Loucy (cell line): Measurements from ENCODE around the gene CCDC187.

Experiments used
- H2AFZ ChIP-seq: fragments of 200-600 bp; sonication (generic); 2 replicates; pipeline ENCODE4 v1.6.0; 2016; ENCODE audit warnings: antibody characterized with exemption, mild to moderate bottlenecking, low read length, moderate library complexity
- H3F3A ChIP-seq: fragments of 200-600 bp; 2 replicates; pipeline ENCODE4 v1.6.0; 2016; ENCODE audit warnings: antibody characterized with exemption, low read depth, mild to moderate bottlenecking
- H3K27me3 ChIP-seq: fragments of 200-600 bp; sonication (generic); 2 replicates; pipeline ENCODE4 v1.6.1; 2014; ENCODE audit warnings: low read length, mild to moderate bottlenecking; ENCODE audit not compliant: insufficient read depth, poor library complexity, severe bottlenecking
- H3K36me3 ChIP-seq: fragments of 200-600 bp; sonication (generic); 2 replicates; pipeline ENCODE4 v1.6.1; 2016; ENCODE audit warnings: low read length; ENCODE audit not compliant: insufficient read depth
- H3K4me1 ChIP-seq: fragments of 200-600 bp; sonication (generic); 2 replicates; pipeline ENCODE4 v1.5.1; 2014; ENCODE audit warnings: low read length, mild to moderate bottlenecking; ENCODE audit not compliant: insufficient read depth, poor library complexity, severe bottlenecking
- H3K4me2 ChIP-seq: fragments of 200-600 bp; sonication (generic); 2 replicates; pipeline ENCODE4 v1.6.0; 2014; ENCODE audit warnings: antibody characterized with exemption, low read length, low read depth, mild to moderate bottlenecking; ENCODE audit not compliant: poor library complexity, severe bottlenecking
- H3K4me3 ChIP-seq: fragments of 200-600 bp; sonication (generic); 2 replicates; pipeline ENCODE4 v1.5.1; 2014; ENCODE audit warnings: low read length, mild to moderate bottlenecking, mixed read lengths; ENCODE audit not compliant: poor library complexity, severe bottlenecking
- H3K79me2 ChIP-seq: fragments of 200-600 bp; sonication (generic); 2 replicates; pipeline ENCODE4 v1.6.1; 2014; ENCODE audit warnings: low read length; ENCODE audit not compliant: insufficient read depth
- H3K9ac ChIP-seq: fragments of 200-600 bp; sonication (generic); 2 replicates; pipeline ENCODE4 v1.6.0; 2014; ENCODE audit warnings: mild to moderate bottlenecking, low read depth, low read length, moderate library complexity; ENCODE audit not compliant: poor library complexity, severe bottlenecking
- H3K9me2 ChIP-seq: fragments of 200-600 bp; sonication (generic); replicated peaks from 2 replicates; pipeline ENCODE4 v1.6.1; 2016; ENCODE audit warnings: low read depth, low read length, mixed read lengths
- H3K9me3 ChIP-seq: fragments of 200-600 bp; sonication (generic); 2 replicates; pipeline ENCODE4 v1.6.1; 2014; ENCODE audit warnings: mild to moderate bottlenecking, antibody characterized with exemption, low read length, low read depth; ENCODE audit not compliant: insufficient read depth
- H4K20me1 ChIP-seq: fragments of 200-600 bp; sonication (generic); 2 replicates; pipeline ENCODE4 v1.6.0; 2014; ENCODE audit warnings: antibody characterized with exemption, low read length, mild to moderate bottlenecking; ENCODE audit not compliant: insufficient read depth, poor library complexity, severe bottlenecking
- EZH2phosphoT487 ChIP-seq: fragments of 200-600 bp; IDR thresholded peaks from 2 replicates; pipeline ENCODE4 v1.6.1; 2018; ENCODE audit warnings: antibody characterized with exemption, mild to moderate bottlenecking, moderate library complexity, borderline replicate concordance
- TF ChIP-seq, protein P1 (sequence below): fragments of 200-600 bp; sonication (generic); conservative IDR thresholded peaks from 2 replicates; pipeline ENCODE4 v1.5.1; 2014; ENCODE audit warnings: mild to moderate bottlenecking, antibody characterized with exemption, low read length

CCDC187 gene

DNA sequence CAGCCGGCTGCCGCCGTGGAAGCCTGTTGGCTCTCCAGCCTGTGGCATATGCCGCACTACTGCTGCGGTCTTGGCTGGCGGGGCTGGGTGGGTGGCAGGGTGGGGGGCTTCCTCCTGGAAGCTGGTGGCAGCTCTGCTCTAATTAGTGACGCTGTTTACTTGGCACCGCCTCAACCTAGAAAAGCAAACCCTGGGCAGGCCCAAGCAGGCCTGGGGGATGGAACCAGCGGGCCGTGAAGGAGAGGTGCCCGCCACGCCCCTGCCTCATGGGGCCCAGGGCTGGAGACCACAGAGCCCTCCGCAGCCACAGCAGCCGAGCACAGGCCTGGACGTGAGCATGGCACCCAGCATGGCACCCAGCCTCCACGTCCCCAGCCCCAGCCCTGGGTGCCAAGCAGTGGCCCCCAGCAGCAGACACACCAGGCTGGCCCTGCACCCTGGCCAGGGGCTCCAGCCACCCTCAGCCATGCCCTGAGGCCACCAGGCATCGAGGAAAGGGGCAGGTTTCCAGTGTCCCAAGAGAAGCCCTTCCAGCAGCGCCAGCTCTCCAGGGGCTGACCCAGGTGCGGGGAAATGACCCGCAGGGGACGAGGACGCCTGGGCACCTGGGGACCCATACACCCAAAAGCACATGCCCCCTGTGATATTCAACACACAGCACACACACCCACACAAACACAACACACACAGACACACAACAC lies 5.4 kb upstream of the CCDC187 start:
- Histone ChIP-seq H3K27me3 (no peaks in the 10 kb centered on the region), H3K9me3 (no peaks in the 10 kb centered on the region), H3K36me3 (no peaks in the 10 kb centered on the region), H3F3A (no peaks in the 10 kb centered on the region), H3K4me2 (no peak overlapping the region), H3K9me2 (no peaks in the 10 kb centered on the region), H3K4me1 (peaks cover 14% of the 10 kb centered on the region), H4K20me1 (no peaks in the 10 kb centered on the region), H3K79me2 (no peaks in the 10 kb centered on the region), H3K4me3 (no peak overlapping the region), H3K9ac (no peak overlapping the region), H2AFZ (no peak overlapping the region)
- TF ChIP-seq, protein P1, sequence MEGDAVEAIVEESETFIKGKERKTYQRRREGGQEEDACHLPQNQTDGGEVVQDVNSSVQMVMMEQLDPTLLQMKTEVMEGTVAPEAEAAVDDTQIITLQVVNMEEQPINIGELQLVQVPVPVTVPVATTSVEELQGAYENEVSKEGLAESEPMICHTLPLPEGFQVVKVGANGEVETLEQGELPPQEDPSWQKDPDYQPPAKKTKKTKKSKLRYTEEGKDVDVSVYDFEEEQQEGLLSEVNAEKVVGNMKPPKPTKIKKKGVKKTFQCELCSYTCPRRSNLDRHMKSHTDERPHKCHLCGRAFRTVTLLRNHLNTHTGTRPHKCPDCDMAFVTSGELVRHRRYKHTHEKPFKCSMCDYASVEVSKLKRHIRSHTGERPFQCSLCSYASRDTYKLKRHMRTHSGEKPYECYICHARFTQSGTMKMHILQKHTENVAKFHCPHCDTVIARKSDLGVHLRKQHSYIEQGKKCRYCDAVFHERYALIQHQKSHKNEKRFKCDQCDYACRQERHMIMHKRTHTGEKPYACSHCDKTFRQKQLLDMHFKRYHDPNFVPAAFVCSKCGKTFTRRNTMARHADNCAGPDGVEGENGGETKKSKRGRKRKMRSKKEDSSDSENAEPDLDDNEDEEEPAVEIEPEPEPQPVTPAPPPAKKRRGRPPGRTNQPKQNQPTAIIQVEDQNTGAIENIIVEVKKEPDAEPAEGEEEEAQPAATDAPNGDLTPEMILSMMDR, result no peak
- no peak for TF ChIP-seq EZH2phosphoT487

DNA sequence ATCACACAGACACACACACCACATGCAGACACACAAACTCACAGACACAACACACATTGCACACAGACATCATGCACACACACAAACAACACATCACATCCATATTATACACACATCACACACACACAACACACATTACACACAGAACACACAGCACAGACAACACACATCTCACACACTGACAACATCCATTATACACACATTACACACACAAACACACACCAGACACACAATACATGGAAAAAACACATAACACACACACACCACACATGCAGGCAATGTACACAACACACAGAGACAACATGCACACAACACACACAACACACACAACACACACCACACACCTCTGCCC lies 4.8 kb upstream of the CCDC187 start:
- Histone ChIP-seq H2AFZ (no peak overlapping the region), H3K36me3 (no peaks in the 10 kb centered on the region), H3F3A (no peaks in the 10 kb centered on the region), H3K9me3 (no peaks in the 10 kb centered on the region), H3K9me2 (no peaks in the 10 kb centered on the region), H3K4me1 (peaks cover 14% of the 10 kb centered on the region), H4K20me1 (no peaks in the 10 kb centered on the region), H3K4me2 (no peak overlapping the region), H3K27me3 (no peaks in the 10 kb centered on the region), H3K9ac (no peak overlapping the region), H3K79me2 (no peaks in the 10 kb centered on the region), H3K4me3 (no peak overlapping the region)
- no peak for TF ChIP-seq EZH2phosphoT487
- TF ChIP-seq, protein P1, result no peak

DNA sequence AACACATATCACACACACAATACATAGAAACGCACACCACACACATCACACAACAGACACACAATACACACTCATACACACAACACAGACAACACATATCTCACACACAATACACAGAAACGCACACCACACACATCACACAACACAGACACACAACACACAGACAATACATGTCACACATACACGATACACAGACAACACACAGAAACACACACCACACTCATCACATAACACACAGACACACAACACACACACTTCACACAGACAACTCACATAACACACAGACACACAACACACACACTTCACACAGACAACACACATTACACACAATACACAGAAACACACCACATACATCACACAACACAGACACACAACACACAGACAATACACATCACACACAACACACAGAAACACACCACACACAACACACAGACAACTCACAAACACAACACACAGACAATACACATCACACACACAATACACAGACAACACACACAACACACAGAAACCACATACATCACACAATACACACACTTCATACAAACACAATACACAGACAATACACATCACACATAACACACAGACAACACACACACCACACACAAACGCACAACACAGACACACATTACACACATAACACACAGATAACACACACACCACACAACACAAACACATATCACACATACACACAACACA lies 4.3 kb upstream of the CCDC187 start:
- peaks cover 14% of the 10 kb centered on the region for H3K4me1 ChIP-seq
- no peaks in the 10 kb centered on the region for H4K20me1 ChIP-seq
- no peaks in the 10 kb centered on the region for H3K9me3 ChIP-seq
- H3K9ac ChIP-seq, result no peak overlapping the region
- no peaks in the 10 kb centered on the region for H3K79me2 ChIP-seq
- H3K4me3 ChIP-seq, result no peak overlapping the region
- TF ChIP-seq, protein P1, result no peak
- no peak for TF ChIP-seq EZH2phosphoT487
- H2AFZ ChIP-seq, result no peak overlapping the region
- H3K9me2 ChIP-seq, result no peaks in the 10 kb centered on the region
- H3K4me2 ChIP-seq, result no peak overlapping the region
- H3K27me3 ChIP-seq, result no peaks in the 10 kb centered on the region
- no peaks in the 10 kb centered on the region for H3K36me3 ChIP-seq
- no peaks in the 10 kb centered on the region for H3F3A ChIP-seq
